KOPT-K1 (cell line): ENCODE measurements around the gene ATP11A.

ENCODE experiments used
- H3K27ac ChIP-seq: fragments of 200-600 bp; sonication (generic); 2 replicates; pipeline ENCODE4 v1.5.1; 2016; ENCODE audit warnings: antibody characterized with exemption, mild to moderate bottlenecking, low read depth, low read length; ENCODE audit not compliant: poor library complexity, severe bottlenecking
- H3K36me3 ChIP-seq: fragments of 200-600 bp; sonication (generic); 2 replicates; pipeline ENCODE4 v1.5.1; 2017; ENCODE audit warnings: antibody characterized with exemption, mild to moderate bottlenecking, low read length, moderate library complexity; ENCODE audit not compliant: insufficient read depth
- H3K9me3 ChIP-seq: fragments of 200-600 bp; sonication (generic); 2 replicates; pipeline ENCODE4 v1.5.1; 2017; ENCODE audit warnings: antibody characterized with exemption, low read length, mild to moderate bottlenecking; ENCODE audit not compliant: insufficient read depth, poor library complexity, severe bottlenecking

ATP11A gene

DNA sequence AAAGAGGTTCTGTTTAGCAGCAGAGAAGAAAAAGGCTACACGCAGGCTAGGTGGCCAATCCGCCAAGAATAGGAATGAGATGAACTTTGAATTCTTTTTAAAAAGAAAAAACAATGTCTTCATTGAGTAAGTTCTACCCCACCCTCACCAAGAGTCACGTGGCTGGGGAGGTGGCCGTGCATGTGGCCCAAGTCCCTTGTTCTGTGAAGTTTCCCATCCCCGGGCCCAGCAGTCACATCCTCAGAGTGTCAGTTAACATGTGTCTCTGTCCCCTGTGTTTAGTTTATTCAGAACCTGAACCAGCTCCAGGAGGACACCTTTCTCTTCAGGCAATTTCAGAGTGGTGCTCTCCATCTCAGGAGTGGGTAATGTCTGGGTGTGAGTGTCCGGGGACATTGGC lies 222.0 kb downstream of the ATP11A start:
- no peaks in the 10 kb centered on the region for H3K9me3 ChIP-seq
- no peaks in the 10 kb centered on the region for H3K36me3 ChIP-seq
- H3K27ac ChIP-seq = no peak overlapping the region

DNA sequence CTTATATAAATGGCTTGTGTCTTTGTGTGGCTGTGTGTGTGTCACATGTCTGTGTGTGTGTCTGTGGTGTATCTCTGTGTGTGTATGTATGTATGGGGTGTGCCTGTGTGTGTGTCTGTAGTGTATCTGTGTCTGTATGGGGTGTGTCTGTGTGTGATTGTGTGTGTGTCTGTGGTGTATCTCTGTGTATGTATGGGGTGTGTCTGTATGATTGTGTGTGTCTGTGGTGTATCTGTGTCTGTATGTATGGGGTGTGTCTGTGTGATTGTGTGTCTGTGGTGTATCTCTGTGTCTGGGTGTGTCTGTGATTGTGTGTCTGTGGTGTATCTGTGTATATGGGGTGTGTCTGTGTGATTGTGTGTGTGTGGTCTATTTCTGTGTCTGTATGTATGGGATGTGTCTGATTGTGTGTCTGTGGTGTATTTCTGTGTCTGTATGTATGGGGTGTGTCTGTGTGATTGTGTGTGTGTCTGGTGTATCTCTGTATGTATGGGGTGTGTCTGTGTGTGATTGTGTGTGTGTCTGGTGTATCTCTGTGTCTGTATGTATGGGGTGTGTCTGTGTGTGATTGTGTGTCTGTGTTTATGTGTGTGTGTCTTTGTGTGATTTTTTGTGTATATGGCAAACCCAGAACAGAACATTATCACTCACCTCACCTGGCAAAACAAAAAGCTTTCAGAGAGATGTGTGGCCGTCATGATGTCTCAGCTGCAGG lies 223.0 kb downstream of the ATP11A start:
- H3K9me3 ChIP-seq = no peaks in the 10 kb centered on the region
- no peak overlapping the region for H3K27ac ChIP-seq
- no peaks in the 10 kb centered on the region for H3K36me3 ChIP-seq

DNA sequence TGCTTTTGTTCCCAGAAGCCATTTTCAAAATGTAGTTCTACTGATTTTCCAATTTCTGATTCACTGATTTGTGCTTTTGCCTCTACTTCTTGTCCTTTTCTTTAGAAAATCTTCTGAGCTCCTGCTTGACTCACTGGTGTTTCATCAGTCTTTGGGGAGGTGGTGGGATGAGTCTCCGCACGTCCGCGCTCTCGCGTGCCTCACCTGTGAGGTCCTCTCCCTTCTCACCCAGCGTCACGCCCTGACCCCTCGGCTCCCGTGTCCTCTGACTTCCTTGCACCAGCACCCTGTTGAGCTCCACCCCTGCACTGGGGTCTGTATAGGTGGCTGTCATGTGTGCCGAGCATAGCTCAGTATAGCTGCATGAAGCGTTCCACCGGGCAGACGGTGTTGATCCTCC lies 226.5 kb downstream of the ATP11A start:
- H3K36me3 ChIP-seq = no peaks in the 10 kb centered on the region
- no peak overlapping the region for H3K27ac ChIP-seq
- no peaks in the 10 kb centered on the region for H3K9me3 ChIP-seq

DNA sequence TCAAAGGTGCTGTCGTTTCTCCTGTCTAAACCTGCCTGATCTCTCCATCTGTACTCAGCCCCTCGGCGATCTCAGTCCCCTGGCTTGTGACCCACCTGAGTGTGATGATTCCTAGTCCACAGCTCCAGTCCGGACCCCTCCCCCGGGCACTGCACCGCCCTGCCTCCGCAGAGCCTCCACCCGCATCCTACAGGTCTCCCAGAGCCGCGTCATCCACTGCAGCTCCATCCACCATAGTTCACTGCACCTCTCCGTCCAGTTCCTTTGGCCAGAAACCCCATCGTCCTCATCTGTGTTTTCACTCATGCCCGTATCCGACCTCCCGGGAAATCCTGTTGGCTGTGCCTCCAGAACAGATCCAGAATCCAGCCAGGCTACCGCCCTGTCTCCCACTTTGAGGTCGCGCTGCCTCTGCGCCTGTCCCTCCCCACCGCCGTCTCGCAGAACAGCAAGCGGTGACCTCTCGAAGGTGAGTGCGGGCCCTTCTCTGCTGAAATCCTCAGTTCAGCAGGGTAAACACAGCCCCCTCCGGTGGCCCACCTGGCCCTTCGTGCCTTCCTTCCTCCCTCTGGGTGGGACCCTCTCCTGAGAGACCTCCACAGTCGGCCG lies 227.3 kb downstream of the ATP11A start:
- no peak overlapping the region for H3K27ac ChIP-seq
- no peaks in the 10 kb centered on the region for H3K36me3 ChIP-seq
- H3K9me3 ChIP-seq = no peaks in the 10 kb centered on the region

DNA sequence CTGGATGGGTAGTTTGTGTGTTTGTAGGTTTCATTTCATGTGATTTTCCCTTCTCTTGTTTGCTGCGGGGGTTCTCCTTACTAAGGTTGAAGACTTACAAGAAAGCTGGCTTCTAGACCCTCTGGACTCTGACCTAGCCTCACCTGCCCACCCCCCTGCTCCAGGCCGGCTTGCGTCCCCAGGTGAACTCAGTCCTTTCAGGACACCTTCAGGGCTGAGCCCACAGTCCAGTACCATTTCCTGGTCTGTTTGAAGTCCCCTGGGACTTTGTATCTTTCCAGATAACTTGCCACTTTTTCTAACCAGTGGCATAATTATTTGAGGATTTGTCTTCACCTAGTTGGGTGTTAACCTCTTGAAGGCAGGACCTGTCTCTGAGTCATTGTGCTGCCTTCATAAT lies 227.9 kb downstream of the ATP11A start:
- Histone ChIP-seq H3K9me3 (no peaks in the 10 kb centered on the region), H3K36me3 (no peaks in the 10 kb centered on the region), H3K27ac (no peak overlapping the region)

DNA sequence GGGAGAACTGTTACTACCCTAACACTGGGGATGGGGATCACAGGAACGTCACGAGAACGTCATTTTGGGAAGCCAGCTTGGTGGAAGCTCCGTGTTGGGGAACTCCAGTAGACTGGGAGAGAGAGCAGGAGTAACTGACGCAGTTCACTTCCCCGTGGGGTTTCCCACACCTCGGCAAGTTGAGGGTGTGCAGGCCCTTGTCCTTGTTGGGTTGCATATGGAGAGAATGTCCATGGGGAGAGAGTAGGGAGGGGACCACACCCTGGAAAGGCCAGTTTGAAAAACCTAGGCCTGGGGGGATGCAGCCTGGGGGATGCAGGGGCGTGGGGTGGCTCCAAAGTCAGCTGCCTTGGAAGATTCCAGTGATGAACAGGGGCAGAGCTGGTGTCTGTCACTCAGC lies 228.4 kb downstream of the ATP11A start:
- no peaks in the 10 kb centered on the region for H3K9me3 ChIP-seq
- H3K36me3 ChIP-seq = no peaks in the 10 kb centered on the region
- H3K27ac ChIP-seq = no peak overlapping the region

DNA sequence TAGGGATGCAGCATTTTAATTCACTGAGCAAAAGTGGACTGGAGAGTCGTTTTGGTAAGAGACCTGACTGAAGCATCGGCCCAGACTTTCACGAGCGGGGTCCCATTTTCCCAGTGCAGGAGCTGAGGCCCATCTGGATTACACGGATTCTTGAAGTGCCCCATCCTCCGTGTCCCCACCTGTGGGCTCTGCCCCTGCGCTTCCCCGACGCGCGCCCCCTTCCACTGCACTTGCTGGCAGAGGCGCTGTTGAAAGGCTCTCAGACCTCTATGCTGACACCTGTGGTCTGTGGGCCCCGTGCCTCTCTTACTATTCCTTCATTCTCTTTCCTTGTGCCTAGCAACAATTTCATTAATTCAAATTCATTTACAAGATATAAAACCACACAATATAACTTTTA lies 228.9 kb downstream of the ATP11A start:
- no peaks in the 10 kb centered on the region for H3K9me3 ChIP-seq
- H3K27ac ChIP-seq = no peak overlapping the region
- no peaks in the 10 kb centered on the region for H3K36me3 ChIP-seq

DNA sequence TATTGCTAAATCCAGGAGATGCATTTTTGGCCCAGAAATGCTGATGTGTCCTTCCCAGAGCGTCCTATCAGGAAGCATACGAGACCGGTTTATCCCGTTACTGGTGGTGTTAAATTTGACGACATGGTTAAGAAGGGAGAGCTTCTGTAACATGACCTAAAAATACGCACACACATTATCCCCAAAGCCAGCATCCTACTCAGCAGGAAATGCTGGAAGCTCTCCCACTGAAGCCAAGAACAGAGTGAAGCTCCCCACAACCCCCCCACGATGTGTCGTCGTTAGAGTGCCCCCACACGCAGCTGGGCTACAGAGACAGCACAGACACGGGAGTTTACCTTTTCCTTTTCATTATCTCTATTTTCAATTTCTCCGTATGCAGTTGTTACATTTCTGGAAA lies 234.1 kb downstream of the ATP11A start:
- H3K36me3 ChIP-seq = no peaks in the 10 kb centered on the region
- H3K9me3 ChIP-seq = no peaks in the 10 kb centered on the region
- H3K27ac ChIP-seq = no peak overlapping the region

DNA sequence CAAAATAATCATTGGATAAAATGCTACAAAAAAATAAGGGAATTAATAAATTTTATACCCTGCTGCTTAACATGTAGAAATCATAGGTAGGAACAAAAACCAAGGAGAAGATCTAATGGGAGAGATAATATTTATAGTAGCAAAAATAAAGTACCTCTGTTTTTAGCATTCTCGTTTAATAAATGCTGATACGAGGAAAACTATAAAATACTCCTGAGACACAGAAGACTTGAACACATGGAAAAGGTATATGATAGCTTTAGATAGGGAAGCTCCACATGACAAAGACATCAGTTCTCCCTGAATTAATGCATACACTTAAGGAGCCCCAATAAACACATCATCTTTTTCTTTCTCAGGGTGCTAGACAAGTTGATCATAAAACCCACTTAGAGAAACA lies 234.5 kb downstream of the ATP11A start:
- Histone ChIP-seq H3K9me3 (no peaks in the 10 kb centered on the region), H3K36me3 (no peaks in the 10 kb centered on the region), H3K27ac (no peak overlapping the region)

DNA sequence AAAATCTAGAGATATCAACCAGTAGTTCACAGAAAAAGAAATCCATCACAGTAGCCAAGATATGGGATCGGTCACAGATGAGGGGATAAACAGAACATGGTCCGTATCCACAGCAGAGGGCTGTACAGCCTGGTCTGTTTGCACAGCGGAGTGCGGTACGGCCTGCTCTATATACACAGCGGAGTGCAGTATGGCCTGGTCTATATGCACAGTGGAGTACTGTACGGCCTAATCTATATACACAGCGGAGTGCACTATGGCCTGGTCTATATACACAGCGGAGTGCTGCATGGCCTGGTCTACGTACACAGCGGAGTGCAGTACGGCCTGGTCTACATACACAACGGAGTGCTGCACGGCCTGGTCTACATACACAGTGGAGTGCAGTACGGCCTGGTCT lies 236.2 kb downstream of the ATP11A start:
- H3K36me3 ChIP-seq = no peaks in the 10 kb centered on the region
- no peaks in the 10 kb centered on the region for H3K9me3 ChIP-seq
- H3K27ac ChIP-seq = no peak overlapping the region

DNA sequence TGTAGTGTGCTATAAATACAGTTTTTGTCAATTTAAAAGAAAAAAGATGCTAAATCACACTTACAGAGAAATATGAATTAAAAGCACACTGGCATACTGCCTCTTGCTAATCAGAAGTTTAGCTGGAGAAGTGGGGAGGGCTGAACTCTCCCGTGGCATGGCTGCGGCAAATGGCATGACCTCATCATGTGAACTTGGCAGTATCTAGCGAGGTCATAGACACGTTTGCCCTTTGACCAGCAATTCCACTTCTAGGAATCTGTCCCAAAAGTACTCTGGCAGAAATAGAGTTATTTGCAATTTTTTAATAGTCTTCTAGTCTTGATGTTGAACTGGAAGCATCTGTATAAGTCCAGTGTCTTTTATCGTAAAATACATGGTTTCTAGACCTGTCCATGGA lies 237.2 kb downstream of the ATP11A start:
- Histone ChIP-seq H3K27ac (no peak overlapping the region), H3K36me3 (no peaks in the 10 kb centered on the region), H3K9me3 (no peaks in the 10 kb centered on the region)

DNA sequence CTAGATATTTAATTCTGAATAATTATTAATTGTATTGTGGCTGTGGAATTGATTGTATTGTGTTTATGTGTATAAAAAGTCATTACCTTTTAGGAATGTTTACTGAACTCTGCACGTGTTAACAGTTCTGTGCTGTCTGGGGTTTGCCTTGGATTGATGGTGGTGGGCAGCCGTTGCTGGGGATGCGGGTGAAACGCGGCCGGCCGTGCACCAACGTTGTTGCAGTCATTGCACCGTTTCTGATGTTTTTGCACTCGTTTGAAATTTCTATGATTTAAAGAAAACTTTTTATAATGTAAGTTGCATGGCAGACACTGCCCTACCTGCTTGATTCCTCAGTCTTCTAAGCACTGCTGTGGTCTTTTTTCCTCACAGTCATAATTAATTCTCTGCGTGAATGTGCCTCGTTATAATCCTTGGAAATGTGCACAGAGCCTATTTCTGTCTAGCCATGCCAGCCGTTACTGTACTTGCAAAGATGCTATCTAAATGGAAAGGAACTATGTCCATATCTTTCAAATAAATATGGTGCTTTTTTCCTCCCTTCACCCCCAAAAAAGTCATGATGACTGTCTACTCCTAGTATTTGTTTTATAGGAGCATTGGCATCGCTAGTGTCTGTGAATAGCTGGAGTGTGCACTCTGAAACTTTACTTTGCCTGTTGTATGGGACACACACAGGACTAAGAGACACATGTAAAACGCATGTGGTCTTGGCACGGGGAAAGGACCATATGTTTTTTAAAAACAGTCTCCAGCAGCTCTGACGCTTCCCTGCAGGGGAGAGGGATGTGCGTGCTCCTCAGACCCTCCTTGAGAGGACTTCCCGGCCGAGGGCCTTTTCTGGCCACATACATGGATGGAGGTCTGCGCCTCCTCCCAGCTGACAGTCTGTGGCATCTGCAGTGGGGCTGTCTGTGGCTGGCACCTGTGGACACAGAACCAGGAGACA lies 238.5 kb downstream of the ATP11A start:
- no peak overlapping the region for H3K27ac ChIP-seq
- H3K9me3 ChIP-seq = no peaks in the 10 kb centered on the region
- H3K36me3 ChIP-seq = no peaks in the 10 kb centered on the region

DNA sequence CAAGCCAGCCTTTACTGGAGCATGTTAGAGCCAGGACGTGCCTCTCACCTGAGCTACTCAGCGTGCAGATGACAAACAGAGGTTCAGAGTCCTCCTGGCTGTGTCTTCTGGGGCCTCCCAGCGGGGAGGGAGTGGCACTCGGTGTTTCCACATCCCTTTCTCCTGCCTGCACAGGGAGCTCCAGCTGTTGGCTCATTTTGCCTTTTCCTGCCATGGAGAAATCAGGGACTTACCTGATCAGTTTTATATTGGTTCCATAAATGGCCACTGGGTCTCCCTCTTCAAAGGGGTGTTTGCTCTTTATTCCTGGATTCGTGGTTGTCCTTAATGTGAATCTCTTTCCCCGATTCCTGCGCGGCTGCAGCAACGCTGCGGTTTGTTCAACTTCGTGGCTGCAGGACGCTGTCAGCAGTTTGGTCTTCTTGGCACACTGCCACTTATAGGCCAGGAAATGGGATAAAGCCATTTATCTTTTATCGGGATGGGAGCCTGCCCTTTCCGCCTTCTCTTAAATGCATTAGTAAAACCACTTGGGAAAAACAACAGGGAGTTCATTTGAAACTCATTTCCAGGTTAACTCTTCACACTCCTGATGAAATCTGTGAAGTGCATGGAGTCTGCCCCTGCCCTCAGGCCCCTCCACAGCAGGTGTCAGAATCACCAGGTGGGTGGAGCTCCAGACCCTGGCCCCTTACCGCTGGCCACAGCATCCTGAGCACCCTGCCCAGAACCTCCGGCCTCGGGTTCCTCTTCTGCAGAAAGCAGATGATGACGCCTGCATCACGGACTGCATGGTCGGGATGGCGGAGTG lies 239.3 kb downstream of the ATP11A start:
- Histone ChIP-seq H3K36me3 (no peaks in the 10 kb centered on the region), H3K27ac (no peak overlapping the region), H3K9me3 (no peaks in the 10 kb centered on the region)

DNA sequence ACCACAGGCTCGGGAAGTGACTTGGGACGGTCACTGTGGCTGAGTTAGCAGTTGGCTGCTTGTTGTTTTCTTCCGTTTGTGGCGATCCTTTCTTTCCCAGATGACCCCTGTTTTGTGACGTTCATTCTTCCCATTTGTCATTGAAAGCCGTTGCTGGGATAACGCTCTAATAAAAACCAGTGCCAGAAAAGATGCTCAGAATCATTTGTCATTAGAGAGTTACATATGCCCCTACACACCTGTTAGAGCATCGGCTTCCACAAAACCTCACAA lies 239.9 kb downstream of the ATP11A start:
- no peaks in the 10 kb centered on the region for H3K36me3 ChIP-seq
- no peaks in the 10 kb centered on the region for H3K9me3 ChIP-seq

DNA sequence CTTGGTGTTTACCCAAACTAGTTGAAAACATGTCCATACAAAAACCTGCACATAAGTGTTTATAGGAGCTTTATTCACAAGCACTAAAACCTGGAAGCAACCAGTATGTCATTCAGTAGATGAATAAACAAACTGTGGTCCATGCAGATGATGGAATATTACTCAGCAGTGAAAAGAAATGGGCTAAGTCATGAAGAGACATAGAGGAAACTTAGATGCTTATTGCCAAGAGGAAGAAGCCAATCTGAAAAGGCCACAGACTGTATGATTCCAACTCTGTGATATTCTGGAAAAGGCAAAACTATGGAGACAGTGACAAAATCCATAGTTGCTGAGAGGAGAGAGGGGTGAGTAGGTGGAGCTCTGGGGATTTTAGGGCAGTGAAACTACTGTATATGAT lies 240.4 kb downstream of the ATP11A start:
- H3K9me3 ChIP-seq = no peaks in the 10 kb centered on the region
- H3K27ac ChIP-seq = no peak overlapping the region
- H3K36me3 ChIP-seq = no peaks in the 10 kb centered on the region

More for the DNA sequence above, 239.9 kb downstream of the ATP11A start:
- no peak overlapping the region for H3K27ac ChIP-seq
